NCI-H446 treated with DMSO at 0.1 percent for 48 hours (cell line): ENCODE results near the gene CD247.

ENCODE experiments used
- DNase-seq: peaks from one replicate; lab custom pipeline; 2025; lab: John Stamatoyannopoulos, UW

The CD247 gene

DNA sequence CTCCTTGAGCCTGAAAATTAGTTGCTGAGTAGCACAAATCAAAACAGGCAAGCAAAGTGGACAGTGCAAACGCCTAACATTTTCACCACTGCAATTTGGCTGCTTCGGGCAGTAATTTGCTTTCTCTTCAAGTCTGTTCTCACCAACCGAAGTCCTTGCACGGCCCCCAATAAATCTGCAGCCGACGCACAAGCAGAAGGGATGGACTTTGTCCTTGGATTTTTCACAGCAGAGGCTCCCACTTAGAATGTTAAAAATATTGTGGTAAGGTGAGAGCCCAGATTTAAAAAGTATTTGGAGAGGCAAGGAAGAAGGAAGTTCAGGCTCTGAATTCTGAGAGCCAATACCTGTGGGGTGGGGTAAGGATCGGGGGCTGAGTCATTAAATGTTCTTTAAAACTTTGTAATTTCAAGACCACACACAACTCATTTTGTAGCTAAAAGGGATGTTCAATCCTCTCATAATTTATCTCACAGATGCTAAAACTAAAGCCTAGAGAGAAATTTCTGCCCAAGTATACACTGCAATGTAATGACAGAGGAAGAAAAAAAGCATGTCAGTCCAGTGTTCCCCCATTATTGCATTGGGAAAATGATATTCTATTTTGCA lies 6.2 kb downstream of the CD247 start:
- DNase-seq, result no peak

DNA sequence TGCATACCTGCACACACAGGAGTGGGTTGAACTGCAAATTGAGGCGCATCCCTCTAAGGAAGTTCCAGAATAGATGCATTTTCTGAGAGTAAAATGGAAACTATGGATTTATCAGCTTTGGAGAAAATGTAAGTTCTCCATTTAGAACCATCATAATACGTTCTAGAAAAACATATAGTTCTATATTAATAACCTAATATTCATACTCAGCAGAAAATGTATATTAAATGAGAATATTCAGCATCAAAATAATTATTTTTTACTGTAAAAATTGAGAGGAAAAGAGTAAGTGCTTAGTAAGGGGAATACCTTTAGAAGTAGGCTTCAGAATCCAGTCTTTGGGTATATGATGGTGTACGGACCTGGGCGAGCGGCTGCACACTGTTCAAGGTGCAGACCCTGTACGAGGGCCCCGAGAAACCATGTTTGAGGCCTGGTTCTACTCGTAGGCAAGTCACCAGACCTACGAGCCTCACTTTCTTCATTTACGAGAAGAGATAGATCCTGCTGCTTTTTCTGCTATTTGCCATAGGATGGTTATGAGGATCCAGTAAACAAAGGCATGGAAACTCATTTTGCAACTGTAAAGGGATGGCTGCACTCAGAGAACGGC lies 6.8 kb downstream of the CD247 start:
- DNase-seq, result no peak

DNA sequence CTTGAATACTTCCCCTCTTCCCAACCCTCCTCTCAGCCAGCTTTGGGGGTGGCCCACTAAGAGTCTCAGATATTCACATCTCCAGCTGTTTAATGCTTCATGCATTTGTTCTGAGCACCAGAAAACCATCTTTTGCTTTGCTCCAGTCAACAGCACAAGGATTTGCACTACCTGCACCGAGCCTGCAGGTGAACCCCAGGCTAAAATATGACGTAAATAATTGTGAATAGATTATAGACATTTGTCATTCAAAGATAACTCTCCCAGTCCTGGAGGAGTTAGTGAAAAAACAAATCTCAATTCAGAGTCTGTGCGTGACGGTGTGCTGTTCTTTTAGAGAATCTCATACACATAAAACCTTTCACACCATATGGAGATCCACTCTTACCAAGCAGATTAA lies 7.4 kb downstream of the CD247 start:
- DNase-seq, result no peak

DNA sequence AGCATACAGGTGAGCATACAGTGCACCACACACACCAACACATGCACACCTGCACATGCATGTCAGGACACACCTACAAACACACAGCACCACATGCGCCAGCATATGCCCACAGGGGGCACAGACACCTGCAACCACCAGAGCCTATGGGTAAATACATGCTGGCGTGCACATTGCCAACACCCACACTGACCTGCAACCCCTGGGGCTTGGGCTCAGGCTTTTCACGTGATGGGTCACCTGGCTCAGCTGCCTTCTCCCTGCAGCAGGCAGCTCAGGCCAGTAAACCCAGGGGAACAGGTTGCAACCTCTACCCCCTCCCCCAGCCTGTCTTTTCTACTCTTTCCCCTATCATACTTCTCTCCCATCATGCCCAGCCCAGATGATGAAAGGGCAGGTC lies 8.1 kb downstream of the CD247 start:
- no peak for DNase-seq

DNA sequence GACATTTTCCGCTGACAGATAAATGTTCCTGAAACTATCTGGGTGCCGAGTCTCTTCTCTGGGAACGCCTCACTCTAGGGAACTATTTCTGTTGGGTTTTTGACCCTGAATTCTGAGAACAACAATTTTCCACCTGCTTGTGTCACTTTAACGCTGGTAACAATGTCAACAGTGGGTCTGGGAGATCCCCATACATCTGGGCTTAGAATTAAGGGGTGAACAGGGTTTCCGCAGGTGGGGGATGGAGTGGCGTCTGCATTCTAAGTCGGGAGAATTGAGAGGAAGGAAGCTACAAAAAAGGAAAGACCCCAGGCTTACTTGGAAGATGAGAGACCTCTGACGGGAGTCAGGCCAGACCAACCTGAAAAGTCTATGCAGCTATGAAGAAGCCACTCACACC lies 8.7 kb downstream of the CD247 start:
- DNase-seq, result no peak

DNA sequence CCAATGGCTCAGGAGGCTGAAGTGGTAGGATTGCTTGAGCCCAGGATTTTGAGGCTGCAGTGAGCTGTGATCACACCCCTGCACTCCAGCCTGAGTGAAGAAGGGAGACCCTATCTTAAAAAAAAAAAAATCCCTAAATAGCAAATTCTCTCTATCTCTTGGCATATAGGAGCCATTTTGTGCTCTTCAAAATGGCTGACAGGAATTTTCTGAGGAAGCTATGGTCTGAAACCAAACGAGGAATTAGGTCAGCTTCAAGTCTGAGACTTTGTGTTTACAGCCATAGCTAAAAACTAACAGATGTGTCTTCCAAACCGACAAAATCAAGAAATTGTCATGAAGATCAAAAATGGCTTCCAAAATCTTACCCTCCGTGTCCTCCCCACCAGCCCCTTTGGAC lies 10.6 kb downstream of the CD247 start:
- DNase-seq, result no peak

DNA sequence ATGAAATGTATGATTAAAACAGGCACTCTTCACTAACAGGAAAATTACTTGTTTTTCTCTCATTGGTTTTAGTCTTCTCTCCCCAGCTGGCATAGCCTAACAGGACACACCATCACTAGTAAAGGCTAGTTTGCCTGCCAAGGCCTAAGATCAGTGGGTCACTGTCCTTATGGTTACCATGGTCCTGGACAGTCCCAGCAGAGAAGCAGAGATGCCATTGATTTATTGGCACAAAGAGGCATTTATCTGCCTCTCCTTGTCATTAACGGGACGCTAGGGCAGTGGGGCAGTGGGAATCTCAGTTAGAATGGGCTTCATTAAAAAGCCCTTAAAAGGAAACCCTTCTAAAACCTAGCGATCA lies 13.9 kb downstream of the CD247 start:
- no peak for DNase-seq

DNA sequence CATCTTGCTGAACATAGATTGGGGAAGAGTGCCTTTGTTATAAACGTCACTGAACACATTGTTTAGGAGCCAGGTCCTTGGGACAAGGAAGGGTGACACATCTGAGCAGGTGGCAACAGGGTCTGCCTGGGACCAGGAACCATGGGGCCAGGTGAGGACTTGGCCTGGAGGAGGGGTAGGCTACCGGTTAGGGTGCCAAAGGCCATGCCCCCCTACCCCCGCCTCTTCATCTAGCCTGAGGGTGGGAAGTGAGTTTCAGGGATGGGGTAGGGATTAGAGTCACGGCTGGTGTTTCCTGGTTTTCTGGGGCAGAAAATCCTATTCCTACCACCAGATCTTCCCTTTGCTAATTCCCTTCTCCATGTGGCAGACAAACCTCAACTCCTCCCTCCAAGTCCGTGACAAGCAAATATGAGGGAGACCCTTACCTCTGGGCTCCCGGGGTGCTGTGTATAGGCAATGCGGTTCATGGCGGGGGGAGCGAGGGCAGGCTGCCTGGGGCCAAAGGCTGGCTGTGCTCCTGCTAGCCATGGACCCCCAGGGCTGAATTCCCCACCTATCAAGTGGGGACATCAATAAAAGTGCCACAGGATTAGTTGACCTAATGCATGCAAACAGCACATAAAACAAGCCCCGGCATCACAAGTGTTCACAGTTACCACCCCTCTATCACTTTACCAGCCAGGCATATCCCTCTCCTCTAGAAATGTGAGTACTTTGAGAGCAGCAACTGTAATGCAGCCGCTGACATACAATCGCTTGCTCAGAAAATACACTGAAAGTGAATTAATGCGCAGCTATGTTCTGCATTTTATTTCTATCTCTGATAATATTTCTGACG lies 14.5 kb downstream of the CD247 start:
- no peak for DNase-seq

DNA sequence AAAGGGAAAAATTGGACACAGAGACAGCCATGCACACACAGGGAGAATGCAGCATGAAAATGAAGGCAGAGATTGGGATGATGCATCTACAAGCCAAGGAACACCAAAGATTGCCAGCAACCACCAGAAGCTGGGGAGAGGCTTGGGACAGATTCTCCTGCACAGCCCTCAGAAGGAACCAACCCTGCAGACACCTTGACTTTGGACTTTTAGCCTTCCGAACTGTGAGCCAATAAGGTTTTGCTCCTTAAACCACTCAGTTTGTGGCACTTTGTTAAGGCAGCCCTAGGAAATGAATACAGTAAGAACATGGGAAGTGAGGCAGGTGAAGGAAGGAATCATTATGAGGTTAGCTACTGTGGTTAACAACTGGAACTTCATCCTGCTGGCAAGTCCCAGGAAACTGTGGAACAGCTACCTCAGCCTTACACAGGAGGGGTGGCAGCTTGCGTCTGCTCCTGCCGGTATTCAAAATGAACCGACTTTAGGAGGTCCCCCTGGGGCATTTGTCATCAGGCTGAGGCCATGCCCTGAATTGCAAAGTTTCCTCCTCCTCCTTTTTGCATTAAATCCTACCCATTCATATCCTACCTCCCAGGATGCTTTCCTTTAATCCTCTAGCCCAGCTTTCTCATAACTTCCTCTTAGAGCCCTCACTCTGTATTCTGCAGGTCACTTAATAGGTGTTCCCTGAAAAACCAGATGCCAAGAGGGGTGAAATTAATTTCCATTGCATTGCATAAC lies 15.4 kb downstream of the CD247 start:
- no peak for DNase-seq

DNA sequence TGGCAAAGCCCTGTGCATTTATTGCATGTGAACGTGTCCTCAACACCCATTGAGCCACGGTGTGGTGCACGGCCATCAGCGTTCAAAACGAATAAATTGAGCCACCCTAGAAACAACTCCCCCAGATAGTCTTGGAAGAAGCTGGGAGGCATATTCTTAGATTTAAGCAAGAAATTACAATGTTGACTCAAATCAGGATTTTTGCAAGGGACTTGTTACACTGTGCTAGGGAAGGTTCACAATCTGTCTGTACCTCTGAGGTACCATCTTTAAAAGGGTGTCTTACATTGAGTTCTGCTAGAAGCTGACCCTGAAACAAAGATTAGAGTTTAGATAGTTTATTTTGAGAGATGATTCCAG lies 16.2 kb downstream of the CD247 start:
- no peak for DNase-seq

DNA sequence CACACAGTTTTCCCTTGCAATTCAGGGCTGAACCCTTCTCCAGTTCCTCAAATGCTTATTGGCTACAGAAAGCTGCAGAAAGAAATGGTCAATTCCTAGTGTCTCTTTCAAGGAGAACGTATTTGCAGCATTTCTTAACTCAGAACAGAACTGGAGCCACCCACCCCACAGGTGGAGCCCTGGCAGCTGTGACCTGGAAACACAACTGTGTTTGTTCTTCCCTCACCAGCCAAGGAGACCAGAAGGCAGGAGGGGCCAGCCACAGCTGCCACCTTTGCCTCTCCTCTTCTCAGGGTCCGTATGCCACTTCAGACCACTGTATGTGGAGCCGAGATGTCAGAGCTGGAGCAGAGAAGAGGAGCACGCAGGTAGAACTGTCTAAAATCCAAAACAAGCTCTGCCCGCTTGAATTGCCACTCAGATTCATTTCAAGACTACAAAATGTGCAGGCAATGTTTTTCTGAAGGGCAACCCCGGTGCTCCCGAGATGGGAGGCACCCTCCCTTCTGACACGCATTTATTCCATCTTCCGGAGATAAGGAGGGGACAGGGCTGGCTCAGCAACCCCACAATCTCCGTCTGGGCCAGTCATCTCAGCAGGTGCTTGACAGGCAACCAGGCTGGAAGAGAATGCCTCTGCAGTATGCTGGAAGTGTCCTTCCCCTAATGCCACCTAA lies 16.7 kb downstream of the CD247 start:
- DNase-seq, result no peak

DNA sequence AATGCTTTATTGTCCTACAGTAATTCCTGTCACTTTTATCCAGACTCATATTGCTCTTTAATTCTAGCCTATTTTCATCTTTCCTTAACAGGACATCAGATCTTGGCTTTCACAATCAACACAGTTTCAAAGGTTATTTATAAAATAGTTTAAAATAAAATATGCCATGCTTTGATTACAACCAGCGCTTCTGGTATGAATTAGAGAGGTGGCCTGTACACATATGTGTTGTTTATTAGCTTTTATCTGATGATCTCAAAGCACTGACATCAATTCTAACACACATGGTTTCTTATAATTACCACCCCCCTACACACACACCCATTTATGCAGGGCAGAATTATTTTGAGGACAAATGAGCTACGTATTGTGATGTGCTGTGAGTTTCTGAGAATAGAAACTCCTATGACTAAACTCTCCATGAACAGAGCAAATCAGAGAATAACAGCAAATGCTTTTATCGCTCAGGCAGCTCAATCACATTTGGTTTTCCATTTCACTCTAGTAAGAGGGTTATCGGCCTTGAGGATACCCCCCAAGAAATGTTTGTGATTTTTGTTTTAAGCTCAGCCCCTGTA lies 18.0 kb downstream of the CD247 start:
- DNase-seq, result no peak

DNA sequence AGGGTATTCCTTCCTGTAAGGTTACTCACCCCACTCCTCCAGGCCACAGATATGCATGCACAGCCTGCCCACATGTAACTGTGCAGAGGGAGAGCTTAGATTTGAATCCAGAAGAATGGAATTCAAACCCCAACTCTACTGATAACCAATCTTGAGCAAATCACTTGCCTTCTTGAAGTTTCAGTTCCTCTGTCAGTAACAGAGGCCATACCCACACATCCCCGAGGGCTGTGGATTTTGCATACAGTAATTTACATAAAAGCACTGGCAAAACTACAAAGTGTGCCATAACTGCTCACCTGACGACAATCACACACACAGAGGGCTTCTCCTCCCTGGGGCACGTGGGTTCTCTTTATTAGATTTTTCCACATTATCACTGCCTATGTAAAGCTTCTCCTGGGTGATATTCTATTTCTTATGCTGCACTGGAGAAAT lies 18.6 kb downstream of the CD247 start:
- DNase-seq, result no peak

DNA sequence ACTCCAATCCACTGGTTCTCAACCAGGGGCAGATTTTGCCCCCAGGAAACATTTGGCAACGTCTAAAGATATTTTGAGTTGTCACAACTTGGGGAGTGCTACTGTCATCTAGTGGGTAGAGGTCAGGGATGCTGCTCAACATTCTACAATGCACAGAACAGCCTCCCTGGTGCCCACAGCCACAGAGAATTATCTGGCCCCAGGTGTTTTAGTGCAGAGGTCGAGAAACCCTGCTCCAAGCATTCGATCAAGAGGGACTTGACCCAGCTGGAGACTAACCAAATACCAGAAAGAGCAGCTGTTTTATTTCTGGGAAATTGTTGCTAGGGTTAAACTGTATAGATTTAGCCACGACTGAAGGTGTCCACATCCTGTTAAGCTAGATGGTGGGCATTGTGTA lies 19.2 kb downstream of the CD247 start:
- DNase-seq, result no peak

DNA sequence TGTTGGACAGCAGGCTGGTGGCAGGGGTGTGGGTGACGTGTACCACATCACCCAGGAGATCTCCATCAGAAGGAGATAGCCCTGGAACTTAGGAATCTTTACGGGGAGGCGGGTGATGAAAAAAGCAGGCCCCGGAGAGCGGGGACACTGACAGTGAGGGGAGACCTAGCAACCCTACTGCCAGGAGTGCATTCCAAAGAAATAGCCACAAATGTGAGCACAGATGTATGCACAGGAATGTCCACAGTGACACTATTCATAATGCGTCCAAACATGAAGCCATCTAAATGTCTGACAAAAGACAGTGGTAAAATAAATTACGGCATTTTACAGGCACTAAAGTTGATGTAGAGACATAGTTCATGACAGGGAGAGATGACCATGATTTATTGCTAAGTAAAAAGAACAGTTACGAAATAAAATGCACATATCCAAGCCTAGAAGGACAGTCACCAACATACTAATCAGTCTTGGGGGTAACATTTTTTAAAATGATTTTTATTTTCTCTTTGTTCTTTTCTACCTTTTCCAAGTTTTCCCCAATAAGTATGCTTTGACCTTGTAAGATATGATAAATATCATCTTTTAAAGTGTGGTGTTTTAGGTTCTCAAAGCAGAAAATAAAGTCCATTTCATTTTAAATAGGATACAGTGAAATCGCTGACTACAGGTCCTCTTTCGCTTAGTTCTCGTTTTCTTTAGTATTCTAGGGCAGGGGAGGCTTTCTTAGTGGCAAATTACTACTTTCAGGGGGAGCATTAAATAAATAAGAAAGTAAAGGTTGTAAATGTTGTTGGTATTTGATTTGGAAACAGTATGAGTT lies 21.3 kb downstream of the CD247 start:
- no peak for DNase-seq

DNA sequence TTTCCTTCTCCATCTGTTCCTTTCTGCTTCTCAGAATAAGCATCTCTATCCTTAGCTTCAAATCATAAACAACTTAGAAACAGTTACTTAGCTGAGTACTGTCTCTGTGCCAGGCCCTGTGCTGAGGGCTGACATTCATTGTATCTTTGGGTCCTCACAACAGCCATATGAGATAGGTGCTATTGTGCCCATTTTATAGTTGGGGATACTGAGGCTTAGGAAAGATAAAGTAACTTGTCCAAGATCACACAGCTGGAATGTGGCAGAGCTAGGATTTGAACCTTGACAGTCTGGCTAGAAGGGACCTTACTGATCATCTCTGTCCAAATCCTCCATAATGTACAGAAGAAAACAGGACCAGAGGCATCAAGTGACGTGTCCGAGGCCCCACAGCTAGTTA lies 25.0 kb downstream of the CD247 start:
- DNase-seq, result no peak

DNA sequence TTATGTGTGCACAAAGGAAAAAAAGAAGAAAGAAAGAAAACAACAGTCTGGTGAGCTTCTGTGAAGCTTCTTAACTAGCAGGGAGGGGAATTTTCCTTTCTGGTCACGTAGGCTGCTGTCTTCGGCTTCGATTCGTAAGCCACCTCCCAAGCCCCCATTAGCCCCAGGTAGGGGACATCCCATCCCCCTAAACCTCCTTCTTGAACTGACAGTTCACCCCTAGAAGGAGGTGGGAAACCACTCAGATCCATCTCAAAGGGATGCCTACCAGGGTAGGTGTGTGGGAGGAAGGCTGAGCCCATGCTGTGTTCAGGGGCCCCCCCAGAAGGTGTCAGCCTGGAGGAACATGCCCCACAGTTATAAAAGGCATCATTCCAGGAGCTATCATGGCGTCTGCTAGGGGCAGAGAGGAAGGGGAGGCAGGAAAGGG lies 25.8 kb downstream of the CD247 start:
- DNase-seq, result no peak

DNA sequence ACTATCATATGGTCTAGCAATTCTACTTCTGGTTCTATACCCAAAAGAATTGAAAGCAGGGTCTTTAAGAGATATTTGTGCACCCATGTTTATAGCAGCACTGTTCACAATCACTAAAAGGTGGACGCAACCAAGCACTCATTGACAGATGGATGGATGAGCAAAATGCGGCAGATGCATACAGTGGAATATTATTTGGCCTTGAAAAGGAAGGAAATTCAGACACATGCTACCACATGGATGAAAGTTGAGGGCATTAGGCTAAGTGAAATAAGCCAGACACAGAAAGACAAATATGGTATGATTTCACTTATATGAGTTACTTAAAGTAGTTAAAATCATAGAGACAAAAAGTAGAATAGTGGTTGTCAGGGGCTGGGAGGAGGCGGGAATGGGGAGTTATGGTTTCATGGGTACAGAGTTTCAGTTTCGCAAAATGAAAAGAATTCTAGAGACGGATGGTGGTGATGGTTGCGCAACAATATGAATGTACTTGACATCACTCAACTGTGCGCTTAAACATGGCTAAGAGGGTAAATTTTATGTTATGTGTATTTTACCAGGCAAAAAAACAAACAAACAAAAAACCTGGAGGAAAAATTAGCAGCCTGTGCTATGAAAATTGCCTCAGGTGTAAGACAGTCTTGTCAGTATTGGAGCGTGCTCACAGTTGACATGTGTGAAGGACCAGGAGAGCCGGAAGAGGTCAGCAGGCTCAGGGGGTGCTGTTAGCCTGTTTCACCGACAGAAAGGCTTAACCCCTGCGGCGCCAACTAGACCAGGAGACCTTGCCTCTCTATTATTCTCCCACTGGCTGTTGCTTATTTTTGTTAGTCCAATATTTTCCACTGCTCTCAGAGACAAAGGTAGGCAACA lies 26.5 kb downstream of the CD247 start:
- no peak for DNase-seq

DNA sequence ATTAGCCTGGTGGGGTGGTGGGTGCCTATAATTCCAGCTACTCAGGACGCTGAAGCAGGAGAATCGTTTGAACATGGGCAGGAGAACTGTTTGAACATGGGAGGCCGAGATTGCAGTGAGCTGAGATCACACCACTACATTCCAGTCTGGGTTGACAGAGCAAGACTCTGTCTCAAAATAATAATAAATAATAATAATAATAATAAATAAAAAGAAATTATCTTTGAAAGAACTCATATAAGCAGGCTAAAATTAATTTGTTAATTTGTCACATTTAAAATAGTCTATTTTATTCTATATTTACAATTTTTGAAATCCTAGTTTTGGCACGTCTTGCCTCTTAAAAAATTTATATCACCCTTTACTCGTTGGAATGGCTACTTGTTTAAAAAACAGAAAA lies 27.6 kb downstream of the CD247 start:
- DNase-seq, result no peak
